BLaER1 (cell line): ENCODE data around the gene SUPT20H.

Source experiments
- H3K27ac ChIP-seq: shearing (Covaris generic); formaldehyde crosslinking; 2 replicates; pipeline ENCODE4 v1.8.1; 2022
- H3K27me3 ChIP-seq: shearing (Covaris generic); formaldehyde crosslinking; 2 replicates; pipeline ENCODE4 v1.8.1; 2022
- H3K36me3 ChIP-seq: shearing (Covaris generic); formaldehyde crosslinking; 2 replicates; pipeline ENCODE4 v1.8.1; 2022
- H3K4me1 ChIP-seq: shearing (Covaris generic); formaldehyde crosslinking; 2 replicates; pipeline ENCODE4 v1.8.1; 2022
- H3K4me2 ChIP-seq: shearing (Covaris generic); formaldehyde crosslinking; 2 replicates; pipeline ENCODE4 v1.8.1; 2022
- H3K4me3 ChIP-seq: shearing (Covaris generic); formaldehyde crosslinking; 2 replicates; pipeline ENCODE4 v1.8.1; 2022
- H3K9ac ChIP-seq: shearing (Covaris generic); formaldehyde crosslinking; 2 replicates; pipeline ENCODE4 v1.8.1; 2022
- H3K9me3 ChIP-seq: shearing (Covaris generic); formaldehyde crosslinking; 2 replicates; pipeline ENCODE4 v1.8.1; 2022
- H4K20me1 ChIP-seq: shearing (Covaris generic); formaldehyde crosslinking; 2 replicates; pipeline ENCODE4 v1.8.1; 2022
- Cebpa-rat ChIP-seq: shearing (Covaris generic); IDR thresholded peaks from 2 replicates; pipeline ENCODE4 v1.8.1; 2022

SUPT20H gene

DNA sequence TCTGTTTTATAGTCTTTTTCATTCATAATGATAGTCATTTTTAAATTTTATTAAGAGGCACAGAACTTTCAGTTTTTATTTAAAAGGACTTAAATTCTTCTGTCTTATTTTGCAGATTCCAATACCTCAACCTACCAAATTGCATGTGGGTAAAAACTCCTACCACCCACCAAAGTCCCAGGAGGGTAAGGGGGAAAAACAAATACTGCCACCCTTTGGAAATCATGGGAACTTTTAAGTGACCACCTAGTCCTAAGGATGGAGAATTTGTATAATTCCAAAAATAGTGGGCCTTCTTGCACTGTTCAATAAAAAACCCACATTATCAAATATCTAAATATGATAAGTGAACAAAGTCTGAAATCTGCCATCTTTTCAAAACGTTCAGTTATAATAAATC is 9.7 kb downstream of the SUPT20H start:
- Histone ChIP-seq H3K36me3 (peaks cover 23% of the 10 kb centered on the region), H4K20me1 (peaks cover 68% of the 10 kb centered on the region), H3K9ac (no peak overlapping the region), H3K27me3 (no peaks in the 10 kb centered on the region), H3K9me3 (peaks cover 6% of the 10 kb centered on the region; the same call in 1 of the 2 replicates), H3K4me3 (no peak overlapping the region), H3K27ac (no peak overlapping the region), H3K4me2 (no peak overlapping the region), H3K4me1 (no peaks in the 10 kb centered on the region)
- TF ChIP-seq Cebpa-rat, result no peak

- Histone ChIP-seq H3K4me3 (no peak overlapping the region), H3K9ac (no peak overlapping the region), H4K20me1 (peaks cover 63% of the 10 kb centered on the region), H3K36me3 (peaks cover 36% of the 10 kb centered on the region), H3K27ac (no peak overlapping the region), H3K9me3 (no peaks in the 10 kb centered on the region), H3K27me3 (no peaks in the 10 kb centered on the region), H3K4me2 (no peak overlapping the region), H3K4me1 (no peaks in the 10 kb centered on the region)
- no peak for TF ChIP-seq Cebpa-rat
Observed at GRCh38 chr13:37047846-37048245, 11.6 kb downstream of the SUPT20H start.

DNA sequence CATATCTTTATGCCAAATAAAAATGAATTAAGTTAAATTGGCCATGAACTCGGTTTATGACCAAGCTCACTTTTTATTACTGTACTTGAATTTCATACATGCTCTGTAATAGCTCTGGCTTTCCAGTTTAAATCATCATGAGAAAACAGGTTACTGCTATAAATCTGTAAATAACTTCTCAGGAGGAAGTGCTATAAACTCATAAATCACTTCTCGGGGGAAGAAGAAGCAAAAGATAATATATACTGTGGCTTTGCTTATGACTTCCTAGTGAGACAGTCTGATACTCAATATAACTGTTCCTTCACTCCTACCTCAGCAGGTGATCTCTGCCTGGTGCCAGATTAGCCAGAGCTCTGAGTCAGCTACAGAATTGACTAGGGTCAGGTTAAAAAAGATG is 12.5 kb downstream of the SUPT20H start:
- no peak overlapping the region for H3K4me3 ChIP-seq
- H3K4me2 ChIP-seq, result no peak overlapping the region
- TF ChIP-seq Cebpa-rat, result no peak
- no peak overlapping the region for H3K27ac ChIP-seq
- no peaks in the 10 kb centered on the region for H3K4me1 ChIP-seq
- no peaks in the 10 kb centered on the region for H3K27me3 ChIP-seq
- H4K20me1 ChIP-seq, result peaks cover 55% of the 10 kb centered on the region
- H3K9me3 ChIP-seq, result no peaks in the 10 kb centered on the region
- no peak overlapping the region for H3K9ac ChIP-seq
- H3K36me3 ChIP-seq, result peaks cover 42% of the 10 kb centered on the region

GRCh38 chr13:37046062-37046461 is 13.4 kb downstream of the SUPT20H start:
- no peak for TF ChIP-seq Cebpa-rat
- no peak overlapping the region for H3K4me2 ChIP-seq
- H3K27me3 ChIP-seq, result no peaks in the 10 kb centered on the region
- H3K9ac ChIP-seq, result no peak overlapping the region
- no peaks in the 10 kb centered on the region for H3K9me3 ChIP-seq
- H4K20me1 ChIP-seq, result peaks cover 45% of the 10 kb centered on the region
- no peak overlapping the region for H3K4me3 ChIP-seq
- no peak overlapping the region for H3K27ac ChIP-seq
- no peaks in the 10 kb centered on the region for H3K4me1 ChIP-seq
- peaks cover 51% of the 10 kb centered on the region for H3K36me3 ChIP-seq

DNA sequence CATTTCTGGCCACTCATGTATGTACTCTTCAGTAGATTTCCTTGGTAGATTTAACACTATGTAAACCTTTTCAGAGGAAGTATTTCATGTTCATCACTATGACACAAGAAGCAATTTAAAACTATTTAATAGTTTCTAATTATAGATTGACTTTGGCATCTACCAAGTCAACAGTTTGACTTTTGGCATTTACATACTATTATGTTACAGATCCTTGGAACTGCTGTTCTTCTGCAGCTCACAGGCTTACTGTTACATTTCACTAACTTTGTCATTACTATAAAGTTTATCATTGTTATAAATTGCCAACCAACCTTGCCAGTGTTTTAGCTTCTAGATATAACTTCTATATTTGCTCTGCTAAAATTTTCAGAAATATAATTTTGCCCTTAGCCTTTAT is 18.7 kb downstream of the SUPT20H start:
- Histone ChIP-seq H3K4me1 (no peaks in the 10 kb centered on the region), H3K27ac (no peak overlapping the region), H3K4me2 (no peak overlapping the region), H3K9me3 (peaks cover 15% of the 10 kb centered on the region), H3K4me3 (no peak overlapping the region), H3K27me3 (no peaks in the 10 kb centered on the region), H3K36me3 (peaks cover 92% of the 10 kb centered on the region), H3K9ac (no peak overlapping the region), H4K20me1 (no peaks in the 10 kb centered on the region)
- no peak for TF ChIP-seq Cebpa-rat

DNA sequence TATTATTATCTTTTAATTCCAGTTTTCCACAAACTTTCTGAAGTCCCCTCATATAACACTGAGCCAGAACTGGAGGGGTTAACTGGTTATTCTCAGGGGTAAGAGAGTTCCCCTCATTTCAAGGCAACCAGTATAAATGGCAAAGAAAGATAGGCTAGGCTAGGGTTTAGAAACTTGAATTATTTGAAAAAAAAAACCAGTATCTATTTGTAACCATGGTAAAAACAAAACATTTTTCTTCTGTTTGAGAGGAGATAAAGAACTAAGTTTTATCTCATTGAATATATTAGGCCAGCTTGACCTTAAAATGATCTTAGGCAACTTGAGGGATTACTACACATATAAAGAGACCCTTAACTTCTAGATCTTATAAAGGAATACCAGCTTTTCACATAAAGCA is 19.6 kb downstream of the SUPT20H start:
- H3K4me2 ChIP-seq, result no peak overlapping the region
- H3K27ac ChIP-seq, result no peak overlapping the region
- no peaks in the 10 kb centered on the region for H4K20me1 ChIP-seq
- peaks cover 23% of the 10 kb centered on the region for H3K9me3 ChIP-seq
- peaks cover 96% of the 10 kb centered on the region for H3K36me3 ChIP-seq
- no peak overlapping the region for H3K9ac ChIP-seq
- no peak overlapping the region for H3K4me3 ChIP-seq
- H3K4me1 ChIP-seq, result no peaks in the 10 kb centered on the region
- TF ChIP-seq Cebpa-rat, result no peak
- H3K27me3 ChIP-seq, result no peaks in the 10 kb centered on the region

GRCh38 chr13:37037241-37037640 is 22.2 kb downstream of the SUPT20H start:
- Histone ChIP-seq H3K36me3 (peaks cover 98% of the 10 kb centered on the region), H3K4me2 (no peak overlapping the region), H4K20me1 (no peaks in the 10 kb centered on the region), H3K4me1 (no peaks in the 10 kb centered on the region), H3K9me3 (peaks cover 27% of the 10 kb centered on the region), H3K9ac (no peak overlapping the region), H3K27me3 (no peaks in the 10 kb centered on the region), H3K27ac (no peak overlapping the region), H3K4me3 (no peak overlapping the region)
- TF ChIP-seq Cebpa-rat, result no peak

DNA sequence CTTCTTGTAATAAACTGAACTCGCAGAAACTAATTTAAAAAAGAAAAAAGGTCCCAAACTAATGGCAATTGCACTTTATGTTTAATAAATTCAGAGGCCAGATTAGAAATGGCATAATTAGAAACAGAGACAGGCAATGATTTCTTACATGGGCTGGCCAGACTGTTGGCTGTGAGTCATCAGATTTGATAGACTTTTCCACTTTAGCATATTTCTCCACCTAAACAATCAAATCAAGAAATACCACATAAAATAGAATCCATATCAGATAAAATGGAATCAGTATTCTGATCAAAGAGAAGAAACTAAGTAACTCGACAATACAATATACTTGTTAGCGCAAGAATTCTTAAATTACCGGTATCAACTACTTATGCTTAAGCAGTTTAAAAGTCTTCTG is 29.9 kb downstream of the SUPT20H start:
- H4K20me1 ChIP-seq, result no peaks in the 10 kb centered on the region
- TF ChIP-seq Cebpa-rat, result no peak
- no peak overlapping the region for H3K4me3 ChIP-seq
- peaks cover 69% of the 10 kb centered on the region for H3K36me3 ChIP-seq
- H3K4me1 ChIP-seq, result no peaks in the 10 kb centered on the region
- H3K27me3 ChIP-seq, result no peaks in the 10 kb centered on the region
- peaks cover 1% of the 10 kb centered on the region for H3K9me3 ChIP-seq
- H3K9ac ChIP-seq, result no peak overlapping the region
- no peak overlapping the region for H3K27ac ChIP-seq
- H3K4me2 ChIP-seq, result no peak overlapping the region

DNA sequence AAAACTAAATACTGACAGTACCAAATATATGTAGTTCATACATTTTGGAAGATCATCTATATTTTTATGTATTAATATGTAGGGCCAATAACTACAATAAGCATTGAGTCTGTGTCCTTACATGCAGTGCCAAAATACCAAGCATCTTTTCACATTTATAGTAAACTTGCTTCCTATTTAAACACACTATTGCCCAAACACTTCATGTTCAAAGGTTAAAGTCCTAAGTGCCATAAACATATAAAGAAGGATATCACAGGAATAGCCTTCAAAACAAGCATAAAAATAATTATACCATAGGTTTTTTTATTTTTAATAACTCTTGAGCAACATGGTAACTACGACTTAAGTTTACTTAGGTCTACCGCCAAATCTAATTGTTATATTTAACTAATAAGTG is 31.8 kb downstream of the SUPT20H start:
- no peaks in the 10 kb centered on the region for H4K20me1 ChIP-seq
- no peak for TF ChIP-seq Cebpa-rat

DNA sequence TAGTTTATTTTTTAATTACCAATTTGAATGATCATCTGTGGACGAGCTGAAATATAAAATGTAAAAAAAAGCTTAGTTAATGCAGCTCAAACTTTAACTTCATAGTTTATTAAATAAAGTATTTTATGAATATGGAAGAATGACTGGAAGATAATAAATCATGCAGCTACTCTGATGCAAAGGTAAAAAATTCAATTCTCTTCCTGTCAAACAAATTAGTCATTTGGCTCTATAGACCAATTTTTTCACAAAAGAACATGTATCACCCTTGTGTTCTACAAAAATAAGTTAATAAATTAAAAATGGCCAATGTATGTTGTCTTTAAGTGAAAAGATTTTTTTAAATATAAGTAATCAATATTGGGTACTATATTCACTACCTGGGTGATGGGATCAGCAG is 32.7 kb downstream of the SUPT20H start:
- Histone ChIP-seq H3K9ac (no peak overlapping the region), H3K27ac (no peak overlapping the region), H3K4me2 (no peak overlapping the region), H4K20me1 (no peaks in the 10 kb centered on the region), H3K4me1 (no peaks in the 10 kb centered on the region), H3K9me3 (no peaks in the 10 kb centered on the region), H3K36me3 (peaks cover 68% of the 10 kb centered on the region), H3K27me3 (no peaks in the 10 kb centered on the region), H3K4me3 (no peak overlapping the region)
- no peak for TF ChIP-seq Cebpa-rat

More for the DNA sequence above, 31.8 kb downstream of the SUPT20H start:
- Histone ChIP-seq H3K4me1 (no peaks in the 10 kb centered on the region), H3K27ac (no peak overlapping the region), H3K36me3 (peaks cover 70% of the 10 kb centered on the region), H3K4me2 (no peak overlapping the region), H3K27me3 (no peaks in the 10 kb centered on the region), H3K4me3 (no peak overlapping the region), H3K9me3 (no peaks in the 10 kb centered on the region), H3K9ac (no peak overlapping the region)

- Histone ChIP-seq H3K27me3 (no peaks in the 10 kb centered on the region), H3K27ac (no peak overlapping the region), H3K4me2 (no peak overlapping the region), H4K20me1 (no peaks in the 10 kb centered on the region), H3K36me3 (peaks cover 56% of the 10 kb centered on the region), H3K9ac (no peak overlapping the region), H3K9me3 (no peaks in the 10 kb centered on the region), H3K4me1 (no peaks in the 10 kb centered on the region), H3K4me3 (no peak overlapping the region)
- TF ChIP-seq Cebpa-rat, result no peak
Observed at GRCh38 chr13:37023871-37024270, 35.6 kb downstream of the SUPT20H start.
